ENCODE data around the gene ACSL6.

ACSL6 gene

GRCh38 chr5:131974956-131975726, 36.3 kb downstream of the ACSL6 start:
- DNase-seq = no peak

GRCh38 chr5:131974622-131974955, 36.9 kb downstream of the ACSL6 start:
- no peak for DNase-seq

DNA sequence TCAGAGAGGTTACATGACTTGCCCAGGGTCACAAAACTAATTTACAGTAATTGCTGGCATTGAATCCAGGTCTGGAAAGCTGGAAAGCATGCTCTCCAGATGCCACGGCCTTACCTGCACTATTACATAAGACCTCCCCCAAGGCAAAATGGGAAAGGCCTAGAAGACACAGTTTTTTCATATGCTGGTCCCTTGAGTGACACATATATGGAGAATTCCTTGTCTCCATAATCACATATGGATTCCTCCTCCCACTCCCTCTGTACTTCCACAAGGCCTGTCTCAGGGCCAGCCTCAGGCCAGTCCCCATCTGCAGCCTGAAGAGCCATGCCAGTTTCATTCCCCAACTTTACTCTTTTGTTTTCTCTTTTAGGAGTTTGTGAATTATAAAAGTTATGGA, 37.4 kb downstream of the ACSL6 start:
- DNase-seq = no peak

DNA sequence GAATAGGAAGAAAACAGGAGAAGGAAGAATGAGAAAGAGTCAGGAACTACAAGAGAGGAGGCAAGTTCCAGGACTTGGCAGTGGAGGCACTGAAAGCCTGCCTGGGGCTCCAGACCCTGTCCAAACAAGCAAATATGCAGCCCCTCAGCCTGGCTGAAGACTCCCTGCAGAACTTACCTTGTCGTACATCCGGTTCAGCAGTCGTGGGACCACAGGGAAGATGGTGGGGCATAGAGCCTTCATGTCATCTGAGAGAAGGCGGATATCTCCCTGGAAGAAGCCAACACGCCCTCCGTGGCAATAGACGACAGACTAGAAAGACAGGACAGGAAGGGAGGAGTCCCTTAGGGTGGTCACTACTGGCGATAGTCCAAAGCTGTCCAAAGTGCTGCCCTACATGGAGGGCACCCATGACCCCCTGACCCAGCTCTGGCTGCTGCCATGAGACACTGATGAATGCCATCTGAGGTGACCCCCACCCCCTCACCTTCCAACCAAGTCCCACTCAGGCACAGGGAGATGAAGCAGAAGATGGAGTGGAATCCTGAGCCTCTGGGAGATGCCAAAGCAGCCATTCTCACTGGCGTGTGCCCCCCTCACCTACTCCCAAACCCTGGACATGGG, 38.3 kb downstream of the ACSL6 start:
- DNase-seq = no peak

GRCh38 chr5:131968396-131968954, 43.0 kb downstream of the ACSL6 start:
- DNase-seq = no peak

- no peak for DNase-seq
Measured at GRCh38 chr5:131966551-131966950, 44.9 kb downstream of the ACSL6 start.

DNA sequence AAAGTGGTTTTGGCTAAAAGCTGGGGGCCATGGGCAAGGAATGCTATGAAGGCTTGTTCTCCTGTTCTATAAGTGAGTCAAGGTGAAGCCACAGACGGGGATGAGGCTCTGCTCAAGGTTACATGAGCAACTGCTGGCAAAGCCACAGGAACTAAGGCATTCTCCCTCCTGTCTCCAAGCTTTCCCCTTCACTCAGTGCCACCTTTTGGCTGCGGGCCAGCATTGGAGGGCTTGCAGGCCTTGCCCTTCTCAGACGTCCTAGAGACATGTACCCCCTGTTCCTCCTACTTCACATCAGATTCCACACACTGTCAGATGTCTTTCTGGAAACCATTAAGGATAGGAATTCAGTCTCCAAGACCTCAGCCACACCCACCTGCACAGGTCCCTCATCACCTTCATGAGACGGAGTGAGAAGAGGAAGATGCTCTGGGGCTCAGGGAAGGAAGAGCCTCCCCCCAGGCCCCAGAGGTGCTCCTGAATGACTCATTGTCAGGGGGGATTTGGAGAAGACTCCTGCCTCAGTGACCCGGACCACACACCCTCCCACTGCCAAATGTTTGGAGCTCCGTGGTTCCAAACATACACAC, 45.5 kb downstream of the ACSL6 start:
- DNase-seq = no peak

DNA sequence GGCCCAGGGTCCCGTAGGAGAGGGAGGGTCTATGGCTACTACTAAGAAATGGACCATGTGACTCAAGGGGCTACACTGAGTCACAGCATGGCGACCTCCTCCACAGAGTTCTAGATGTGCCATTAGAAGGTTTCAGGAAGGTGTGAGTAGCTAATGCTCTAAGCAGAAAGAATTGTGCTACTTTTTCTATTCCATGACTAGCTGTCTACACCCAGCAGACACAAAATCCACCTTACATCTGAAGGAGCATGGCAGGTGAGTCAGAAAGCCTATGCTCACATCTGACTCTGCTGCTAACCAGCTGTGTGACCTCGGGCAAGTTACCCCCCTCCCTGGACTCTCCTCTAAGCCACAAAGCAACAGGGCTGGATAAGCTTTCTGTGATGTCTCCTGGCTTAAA, 51.6 kb downstream of the ACSL6 start:
- no peak for DNase-seq

GRCh38 chr5:131959136-131959535, 52.3 kb downstream of the ACSL6 start:
- no peak for DNase-seq

- DNase-seq = no peak
Measured at GRCh38 chr5:131957721-131958441, 53.6 kb downstream of the ACSL6 start.

DNA sequence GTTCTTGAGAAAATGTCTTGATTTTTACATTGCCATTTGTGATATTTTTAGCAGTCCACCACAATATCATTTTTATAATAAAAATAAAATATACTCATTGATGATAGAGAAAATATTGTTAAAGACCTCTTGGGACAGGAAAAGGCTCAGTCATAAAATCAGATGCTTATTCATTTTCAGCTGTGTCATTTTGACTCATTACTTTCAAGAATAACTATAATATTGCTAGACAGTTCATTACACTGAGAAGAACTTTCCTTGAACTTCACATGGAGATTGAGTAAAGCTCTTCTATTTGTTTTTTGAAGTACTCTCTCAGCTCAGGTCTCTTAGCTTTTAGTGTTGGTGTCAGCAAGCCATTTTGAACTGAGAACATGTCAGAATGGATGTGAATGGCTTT, 57.5 kb downstream of the ACSL6 start:
- no peak for DNase-seq

DNA sequence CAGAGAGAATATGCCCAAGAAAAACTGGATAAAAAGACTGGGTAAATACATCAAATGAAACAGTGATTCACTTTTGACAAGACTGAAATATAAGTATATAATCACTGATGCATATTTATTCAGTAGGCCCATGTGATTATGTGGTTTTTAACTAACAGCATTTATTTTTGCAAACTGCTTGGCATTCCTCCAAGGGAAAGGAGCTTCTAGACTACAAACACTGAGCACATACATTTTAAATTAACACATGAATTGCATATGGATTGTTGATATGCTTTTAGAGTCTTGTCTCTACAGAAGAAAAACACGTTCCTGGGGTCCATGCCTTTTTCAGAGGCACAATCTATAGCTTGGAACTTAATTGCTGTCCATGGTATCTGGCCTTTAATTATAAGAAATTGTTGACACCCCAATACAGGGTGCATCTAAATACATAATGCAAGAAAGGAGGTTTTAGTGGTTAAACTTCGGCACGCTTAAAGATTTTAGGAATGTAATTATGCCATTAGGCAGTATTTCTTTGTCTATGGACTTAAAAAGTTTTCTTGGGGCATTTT, 59.1 kb downstream of the ACSL6 start:
- DNase-seq = no peak

GRCh38 chr5:131950706-131951105, 60.8 kb downstream of the ACSL6 start:
- no peak for DNase-seq

GRCh38 chr5:131947445-131947844, 64.0 kb downstream of the ACSL6 start:
- DNase-seq = no peak

DNA sequence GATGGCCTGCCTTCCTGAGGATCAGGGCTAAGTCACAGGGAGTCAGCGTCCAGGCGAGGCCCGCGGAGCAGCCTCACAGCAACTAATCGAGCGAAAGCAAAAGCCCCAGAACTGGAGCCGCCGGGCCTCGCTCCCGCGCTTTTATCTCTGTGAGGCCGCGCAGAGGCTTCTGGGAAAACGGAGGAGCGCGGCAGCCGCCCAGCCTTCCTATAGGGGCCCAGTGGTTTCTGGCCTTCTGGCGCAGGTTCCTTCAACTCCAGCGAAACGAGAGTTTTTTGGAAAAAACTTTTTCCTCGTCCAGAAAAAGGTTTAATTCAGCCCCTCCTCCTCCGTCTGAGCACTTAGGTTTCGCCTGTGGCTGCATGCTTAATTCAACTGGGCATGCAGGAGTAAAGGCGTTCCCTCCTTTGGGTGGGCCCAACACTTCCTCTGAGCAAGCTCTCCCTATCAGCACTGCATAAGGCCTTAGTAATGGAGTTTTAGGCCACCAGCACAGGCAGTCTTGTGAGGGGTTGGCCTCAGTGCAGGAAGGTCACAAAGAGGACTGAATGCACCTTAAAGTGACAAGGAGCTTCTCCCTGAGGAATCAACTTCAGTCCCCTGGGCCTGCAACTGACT, 65.8 kb downstream of the ACSL6 start, which contains the start of gene MEIKIN:
Gene MEIKIN (minus strand): TSS at position 113 of the 618 bp plus-strand sequence. CDS start 158 bp downstream, outside the sequence.
- DNase-seq = no peak

DNA sequence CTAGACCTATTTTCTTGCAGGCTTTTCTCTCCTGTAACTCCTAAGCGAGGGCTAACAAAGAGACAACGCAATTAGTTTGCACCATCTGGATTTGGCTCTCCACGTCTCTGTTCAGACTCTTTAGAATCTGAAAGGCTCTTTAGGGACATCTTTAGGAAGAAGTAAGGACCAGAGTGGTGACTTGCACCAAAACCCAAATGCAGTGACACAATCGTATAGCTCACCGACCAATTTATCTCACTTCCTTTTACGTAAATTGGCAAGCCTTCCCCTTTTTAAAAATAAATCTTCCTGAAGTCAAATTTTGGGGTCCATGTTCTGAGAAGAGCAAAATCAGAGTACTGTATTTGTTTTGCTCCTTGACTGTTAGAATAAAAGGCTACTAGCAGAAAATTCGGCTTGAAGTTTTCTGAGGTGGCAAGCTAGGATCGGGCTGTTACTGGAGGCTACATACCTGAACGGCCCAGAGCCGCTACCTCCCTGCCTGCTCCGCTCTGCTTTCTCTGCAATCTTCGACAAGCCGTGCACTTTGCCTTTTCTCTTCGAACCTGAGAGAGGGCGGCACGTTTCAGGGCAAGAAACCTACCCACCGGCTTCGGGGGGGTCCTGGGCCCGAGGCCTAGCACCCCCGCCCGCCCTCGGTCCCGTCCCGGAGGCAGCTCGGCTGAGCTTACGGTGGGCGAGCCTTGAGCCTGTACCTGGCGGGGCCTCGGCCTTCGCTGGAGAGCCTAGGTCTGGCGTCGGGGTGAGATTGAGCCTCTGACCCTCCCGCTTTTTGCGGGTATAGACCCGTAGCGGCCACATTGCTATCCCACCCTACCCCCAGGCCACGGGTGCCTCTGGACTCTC, 66.5 kb downstream of the ACSL6 start:
- DNase-seq = no peak

- no peak for DNase-seq
Measured at GRCh38 chr5:131943916-131944315, 67.5 kb downstream of the ACSL6 start.

DNA sequence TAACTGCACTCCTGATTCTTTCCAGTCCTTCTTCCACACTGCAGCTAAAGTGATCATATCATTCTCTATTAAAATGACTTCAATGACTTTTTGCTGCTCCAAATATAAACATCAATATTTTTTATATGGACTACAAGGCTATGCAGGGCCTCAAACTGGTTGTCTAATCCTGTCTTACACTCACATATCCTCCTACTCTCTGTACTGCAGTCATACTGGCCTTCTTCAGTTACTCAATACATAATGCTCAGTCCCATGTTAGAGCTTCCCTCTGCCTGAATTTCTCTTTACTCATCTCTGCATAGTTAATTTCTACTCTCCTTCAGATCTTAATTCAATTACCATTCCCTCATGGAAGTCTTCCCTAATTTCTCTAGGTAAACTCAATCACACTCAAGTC, 69.4 kb downstream of the ACSL6 start:
- DNase-seq = no peak

- no peak for DNase-seq
Measured at GRCh38 chr5:131939690-131940345, 71.6 kb downstream of the ACSL6 start.

DNA sequence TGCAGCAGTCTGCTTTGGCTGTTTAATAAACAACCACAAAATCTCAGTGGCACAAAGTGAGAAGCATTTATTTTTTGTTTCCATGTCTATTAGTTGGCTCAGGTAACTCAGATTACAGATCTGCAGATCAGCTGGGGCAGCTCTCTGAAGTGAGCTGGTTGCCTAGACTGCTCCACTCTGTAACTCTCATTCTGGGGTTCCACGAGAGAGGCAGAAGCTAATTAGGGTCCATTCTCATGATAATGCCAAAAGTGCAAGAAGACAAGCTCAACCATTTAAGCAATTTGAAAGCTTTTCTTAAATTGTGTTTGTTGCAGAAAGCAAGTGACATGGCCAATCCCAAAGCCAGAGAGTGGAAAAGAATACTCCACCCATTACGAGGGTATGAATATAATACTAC, 79.2 kb downstream of the ACSL6 start:
- DNase-seq = no peak

DNA sequence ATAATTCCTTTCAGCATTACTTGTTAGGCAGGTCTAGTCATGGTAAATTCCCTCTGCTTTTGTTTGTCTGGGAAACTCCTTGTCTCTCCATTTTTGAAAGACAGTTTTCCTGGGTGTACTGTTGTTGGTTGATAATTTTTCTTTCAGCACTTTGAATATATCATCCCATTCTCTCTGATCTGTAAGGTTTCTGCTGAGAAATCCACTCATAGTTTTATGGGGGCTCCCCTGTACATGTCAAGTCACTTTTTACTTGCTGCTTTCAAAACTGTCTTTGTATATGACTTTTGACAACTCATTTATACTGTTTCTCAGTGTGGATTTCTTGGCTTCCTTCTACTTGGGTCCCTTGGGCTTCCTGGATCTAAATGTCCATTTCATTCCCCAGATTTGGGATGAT, 82.5 kb downstream of the ACSL6 start:
- DNase-seq = no peak
